ENCODE measurements around the gene MEIOB.
"Not testable (repeated sequence)": the region's sequence is repeated elsewhere in the genome, so short reads cannot be mapped to it uniquely, and the experiment has no call there.

The MEIOB gene

GRCh38 chr16:1871974-1872635, at the start of gene MEIOB:
Gene MEIOB, minus strand, starts transcription at chr16:1872164. Its CDS starts 3,989 bp downstream, at chr16:1868175.
- peak; percentile 37 for DNase-seq

DNA sequence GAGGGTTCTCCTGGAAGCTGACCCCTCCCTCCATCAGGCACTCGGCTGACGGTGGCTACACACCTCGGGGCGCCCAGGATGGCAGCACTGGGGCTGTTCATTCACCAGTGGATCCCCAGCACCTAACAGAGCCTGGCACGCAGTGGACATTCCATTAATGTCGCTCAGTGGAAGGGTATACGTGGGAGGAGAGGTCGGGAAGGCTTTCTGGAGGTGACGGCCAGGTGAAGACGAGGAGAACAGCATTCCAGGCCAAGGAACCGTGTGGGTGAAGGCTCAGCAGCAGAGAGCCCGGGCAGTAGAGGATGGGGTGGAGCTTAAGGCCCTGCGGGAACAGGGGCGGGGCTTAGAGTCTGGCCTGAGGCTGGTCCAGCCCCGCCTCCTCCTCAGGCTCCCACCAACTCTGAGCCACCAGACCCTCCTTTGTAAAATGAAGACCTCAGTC, 48.8 kb upstream of the MEIOB start:
- no peak for DNase-seq

DNA sequence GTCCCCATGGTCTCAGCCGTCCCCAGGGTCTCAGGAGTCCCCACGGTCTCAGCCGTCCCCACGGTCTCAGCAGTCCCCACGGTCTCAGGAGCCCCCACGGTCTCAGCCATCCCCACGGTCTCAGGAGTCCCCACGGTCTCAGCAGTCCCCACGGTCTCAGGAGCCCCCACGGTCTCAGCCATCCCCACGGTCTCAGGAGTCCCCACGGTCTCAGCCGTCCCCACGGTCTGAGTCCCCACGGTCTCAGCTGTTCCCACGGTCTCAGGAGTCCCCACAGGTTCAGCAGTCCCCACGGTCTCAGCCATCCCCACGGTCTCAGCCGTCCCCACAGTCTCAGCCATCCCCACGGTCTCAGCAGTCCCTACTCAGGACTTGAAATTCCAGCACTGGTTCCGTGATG, 48.2 kb upstream of the MEIOB start:
- not testable (repeated sequence) for DNase-seq

DNA sequence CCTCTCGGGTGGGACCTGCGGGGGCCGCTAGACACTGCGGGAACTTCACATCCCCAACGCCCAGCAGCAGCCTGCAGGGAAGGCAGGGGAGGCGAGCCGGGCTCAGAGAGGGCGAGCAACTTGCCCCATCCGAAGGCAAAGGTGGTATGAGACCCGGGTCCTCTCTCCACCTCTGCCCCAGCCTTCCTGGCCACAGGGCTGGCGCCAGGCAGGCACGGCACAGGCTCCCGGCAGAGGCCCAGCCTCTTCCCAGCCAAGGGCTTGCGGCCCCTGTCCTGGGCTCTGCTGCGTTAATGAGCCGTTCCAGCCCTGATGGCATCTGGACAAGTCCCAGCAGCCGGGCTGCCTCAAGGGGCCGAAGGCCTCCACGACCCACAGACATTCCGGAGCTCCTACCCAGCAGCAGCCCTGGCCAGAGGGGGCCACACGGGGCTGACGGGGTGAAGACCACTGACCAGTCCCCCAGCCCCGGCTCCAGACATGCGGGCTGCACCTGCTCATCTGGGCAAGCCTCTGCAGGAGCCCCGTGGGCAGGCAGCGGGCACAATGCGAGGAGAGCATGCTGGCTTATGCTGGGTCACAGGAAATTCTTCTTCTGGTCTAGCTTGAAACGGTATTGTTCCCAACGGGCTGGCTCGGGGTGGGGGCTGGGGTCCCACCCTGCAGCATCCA, 47.5 kb upstream of the MEIOB start:
- DNase-seq = no peak

DNA sequence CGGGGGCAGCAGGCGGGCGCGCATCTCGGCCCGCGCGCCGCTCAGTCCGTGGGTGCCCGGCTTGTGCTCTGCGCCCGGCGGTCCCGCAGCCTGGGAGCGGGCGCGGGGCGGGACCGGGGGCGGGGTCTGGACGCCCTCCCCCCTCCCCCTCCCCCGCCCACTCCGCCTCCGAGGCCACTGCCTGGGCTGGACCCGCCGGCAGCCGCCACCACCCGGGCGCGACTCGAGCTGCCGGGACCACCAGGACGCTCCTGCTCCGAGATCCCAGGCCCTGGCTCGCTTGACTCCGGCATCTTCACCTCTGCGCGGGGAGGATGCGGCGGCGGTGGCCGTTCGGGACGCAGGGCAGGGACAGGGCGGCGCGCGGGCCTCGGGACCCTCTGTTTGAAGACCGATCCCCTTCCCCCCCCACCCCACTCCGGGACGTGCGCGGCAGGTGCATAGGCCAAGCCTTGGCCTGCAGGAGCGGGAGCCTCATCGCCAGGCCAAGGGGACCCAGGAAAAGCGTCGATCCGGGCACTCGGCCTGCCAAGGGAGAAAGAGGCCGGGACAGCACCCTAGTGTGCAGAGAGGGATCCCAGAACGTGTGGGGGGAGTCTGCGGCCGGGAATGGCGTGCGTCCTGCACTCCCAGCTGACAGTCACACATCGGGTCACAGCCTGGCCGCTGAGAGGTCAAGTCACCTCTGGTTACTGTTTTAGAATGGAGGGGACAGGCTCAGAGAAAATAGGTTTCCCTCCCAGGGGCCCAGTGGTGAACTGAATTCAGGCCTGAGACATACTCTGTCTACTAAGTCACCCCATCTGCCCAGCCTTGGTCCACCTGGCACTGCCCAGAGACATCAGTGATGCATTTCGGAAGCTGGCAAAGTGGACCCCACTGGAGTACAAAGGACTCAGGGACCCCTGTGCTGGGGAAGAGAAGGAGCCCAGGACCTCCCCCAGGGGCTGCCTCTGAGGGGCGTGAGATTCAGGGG, 46.7 kb upstream of the MEIOB start, which contains the start of gene HS3ST6:
TSS of gene HS3ST6 (minus strand) at position 65 of the 976 bp plus-strand sequence. CDS start 92 bp downstream, outside the sequence.
- DNase-seq = no peak

GRCh38 chr16:1917665-1918350, 45.8 kb upstream of the MEIOB start:
- DNase-seq = no peak

GRCh38 chr16:1917056-1917664, 45.2 kb upstream of the MEIOB start:
- DNase-seq = no peak

- no peak for DNase-seq
These were observed 44.7 kb upstream of the MEIOB start for GRCh38 chr16:1916640-1916990.

DNA sequence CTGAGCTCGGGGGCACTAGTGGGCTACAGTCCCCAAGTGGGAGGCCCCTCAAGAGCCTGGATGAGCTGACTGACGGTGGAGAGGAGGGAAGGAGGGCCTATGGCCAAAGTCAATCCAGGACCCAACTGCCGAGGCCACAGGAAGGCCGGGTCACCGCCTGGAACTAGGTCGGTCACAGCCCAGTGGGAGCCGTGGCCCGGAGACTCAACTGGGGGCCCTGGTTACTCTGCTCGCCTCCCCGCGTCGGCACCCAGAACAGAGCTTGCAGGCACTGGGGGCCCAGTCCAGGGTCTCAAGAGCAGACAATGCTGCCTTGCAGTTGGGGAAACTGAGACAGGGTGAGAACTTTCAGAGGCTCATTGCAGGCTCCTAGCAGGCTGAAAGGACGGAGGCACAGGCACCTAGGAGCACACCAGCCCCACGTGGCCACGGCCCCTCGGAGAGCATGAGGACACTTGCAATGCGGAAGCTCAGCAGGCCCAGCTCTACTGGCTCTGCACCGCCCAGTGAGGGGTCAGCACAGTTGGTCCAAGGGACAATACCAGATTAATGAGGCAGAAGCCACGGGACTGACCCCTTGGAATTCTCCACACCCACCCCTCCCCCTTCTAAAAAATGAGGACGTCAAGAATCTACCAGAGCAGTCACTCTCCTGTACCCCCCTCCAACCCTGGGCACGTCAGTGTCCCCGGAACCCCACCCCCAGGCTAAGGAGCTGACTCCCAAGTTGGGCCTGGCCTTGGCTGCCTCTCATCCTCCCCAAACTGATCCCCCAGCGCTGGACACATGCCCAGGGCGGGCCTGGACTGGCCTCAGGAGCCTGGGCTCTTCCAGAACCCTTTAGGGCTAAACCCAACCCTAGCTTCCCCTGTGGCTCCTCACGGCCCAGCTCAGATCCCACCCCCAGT, 44.0 kb upstream of the MEIOB start:
- DNase-seq = no peak

DNA sequence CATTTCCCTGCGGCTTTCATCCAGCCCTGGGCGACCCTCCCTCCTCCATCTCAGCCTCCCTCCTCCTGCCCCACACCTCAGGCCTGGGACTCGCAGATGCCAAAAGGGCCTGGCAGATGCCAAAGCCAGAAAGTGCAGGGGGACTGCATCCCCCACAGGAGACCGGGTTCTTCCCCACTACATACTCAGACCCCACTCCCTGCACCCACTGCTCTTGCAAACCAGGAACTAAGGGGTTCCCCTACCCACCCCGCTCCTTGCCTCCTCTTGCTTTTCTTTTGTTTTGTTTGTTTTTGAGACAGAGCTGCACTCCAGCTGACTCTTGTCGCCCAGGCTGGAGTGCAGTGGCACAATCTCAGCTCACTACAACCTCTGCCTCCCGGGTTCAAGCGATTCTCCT, 43.0 kb upstream of the MEIOB start:
- no peak for DNase-seq

DNA sequence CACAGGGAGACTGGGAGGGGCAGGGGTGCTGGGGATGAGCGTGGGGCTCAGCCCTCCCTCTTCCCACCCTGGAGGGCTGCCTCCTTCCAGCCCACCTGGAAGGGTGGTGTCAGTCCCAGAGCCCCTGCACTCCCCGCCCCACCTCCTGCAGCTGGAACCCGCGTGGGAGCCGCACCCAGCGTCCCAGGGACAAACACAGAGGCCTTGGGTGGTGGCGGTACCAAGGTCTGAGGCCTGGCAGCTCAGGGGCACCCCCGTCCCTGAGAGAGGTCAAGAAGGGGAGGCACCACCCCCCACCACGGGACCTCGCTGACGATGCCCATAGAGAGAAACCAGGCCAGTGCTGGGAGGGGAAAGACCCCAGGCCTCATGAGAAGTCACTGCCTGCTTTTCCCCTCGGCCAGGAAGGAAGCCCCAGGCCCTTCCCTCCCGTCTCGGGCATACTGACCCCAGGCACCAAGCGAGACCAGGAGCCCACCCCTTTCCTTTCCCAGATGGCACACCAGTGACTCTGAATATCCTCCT, 42.2 kb upstream of the MEIOB start:
- no peak for DNase-seq

DNA sequence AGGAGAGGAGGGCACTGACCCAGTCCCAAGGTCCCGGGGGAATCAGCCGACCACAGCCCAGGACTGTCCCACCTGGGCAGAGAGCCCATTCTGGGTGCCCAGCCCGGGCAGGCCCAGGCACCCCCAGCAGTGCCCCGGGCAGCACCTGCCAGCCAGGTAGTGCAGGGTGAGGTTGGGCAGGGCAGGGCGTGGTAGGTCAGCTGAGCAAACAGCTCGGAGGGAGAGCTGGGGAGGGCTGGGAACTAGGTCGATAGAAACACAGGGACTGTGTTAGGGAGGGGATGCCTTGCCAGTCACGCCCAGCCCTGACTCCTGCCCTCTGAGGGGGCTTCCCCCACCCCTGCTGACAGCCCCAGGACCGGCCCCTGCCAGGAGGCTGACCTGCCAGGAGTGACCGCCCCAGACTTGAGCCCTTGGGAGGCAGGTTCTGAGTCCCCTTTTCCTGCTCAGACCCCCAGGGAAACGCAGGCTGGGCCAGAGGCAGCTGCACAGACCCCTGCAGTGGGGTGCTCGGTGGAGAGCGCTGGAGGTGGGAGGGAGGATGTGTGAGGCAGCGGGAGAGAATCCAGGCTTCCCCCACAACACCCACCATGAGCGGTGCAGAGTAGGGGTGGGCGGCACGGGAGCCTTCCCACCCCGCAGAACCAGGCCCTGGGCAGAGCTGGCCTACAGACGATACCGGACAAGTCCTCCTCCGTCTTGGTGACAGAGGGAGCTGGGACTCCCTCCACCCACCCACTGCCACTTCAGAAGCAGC, 41.5 kb upstream of the MEIOB start:
- no peak for DNase-seq

DNA sequence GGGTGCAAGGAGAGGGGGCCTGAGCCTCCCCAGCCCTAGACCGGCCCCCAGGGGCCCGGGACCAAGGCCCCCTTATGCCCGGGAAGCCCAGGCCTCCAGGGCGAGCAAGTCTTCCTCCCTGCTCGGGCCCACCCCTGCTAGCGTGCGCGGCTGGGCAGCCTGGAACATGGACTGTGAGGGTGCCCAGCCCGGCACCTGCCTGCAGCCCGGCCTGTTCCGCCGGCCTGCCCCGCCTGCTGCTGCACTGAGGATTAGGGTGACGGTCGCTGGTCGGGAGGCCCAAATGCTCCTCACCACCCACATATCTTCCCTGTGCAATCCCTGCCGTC, 40.2 kb upstream of the MEIOB start:
- no peak for DNase-seq

DNA sequence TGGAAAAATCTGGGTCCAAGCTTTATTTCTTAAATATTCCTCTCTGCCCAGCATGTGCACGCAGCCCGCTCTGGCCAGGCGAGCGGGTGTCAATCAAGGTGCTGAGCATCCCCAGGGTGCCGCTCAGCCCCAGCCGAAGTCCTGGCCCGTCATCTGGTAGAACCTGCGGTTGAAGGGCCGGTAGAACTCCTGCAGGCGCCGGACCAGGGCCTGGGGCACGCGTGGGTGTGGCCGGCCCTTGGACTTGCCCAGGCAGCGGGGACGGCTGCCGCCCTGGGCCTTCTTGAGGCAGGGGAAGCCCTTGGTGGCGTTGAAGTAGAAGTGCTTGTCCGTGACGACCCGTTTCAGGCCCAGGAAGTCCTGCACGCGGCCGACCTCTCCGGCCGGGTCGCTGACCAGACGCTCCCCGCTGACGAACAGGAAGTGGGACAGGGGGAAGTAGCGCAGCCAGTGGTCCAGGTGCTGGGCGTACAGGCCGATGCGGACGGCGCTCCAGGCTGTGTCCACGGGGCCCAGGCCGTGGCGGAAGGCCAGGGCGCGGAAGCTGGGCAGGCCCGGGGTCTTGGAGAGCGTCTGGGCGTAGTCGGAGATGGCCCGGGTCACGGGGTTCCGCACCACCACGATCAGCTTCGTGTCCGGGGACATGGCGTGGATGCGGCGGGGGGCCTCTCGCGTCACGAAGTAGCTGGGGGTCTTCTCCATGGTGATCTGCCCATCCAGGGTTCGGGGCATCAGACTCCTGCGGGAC, 39.7 kb upstream of the MEIOB start:
- no peak for DNase-seq

- DNase-seq = no peak
These were observed 37.7 kb upstream of the MEIOB start for GRCh38 chr16:1909561-1910231.

GRCh38 chr16:1908983-1909382, 37.0 kb upstream of the MEIOB start:
- no peak for DNase-seq

DNA sequence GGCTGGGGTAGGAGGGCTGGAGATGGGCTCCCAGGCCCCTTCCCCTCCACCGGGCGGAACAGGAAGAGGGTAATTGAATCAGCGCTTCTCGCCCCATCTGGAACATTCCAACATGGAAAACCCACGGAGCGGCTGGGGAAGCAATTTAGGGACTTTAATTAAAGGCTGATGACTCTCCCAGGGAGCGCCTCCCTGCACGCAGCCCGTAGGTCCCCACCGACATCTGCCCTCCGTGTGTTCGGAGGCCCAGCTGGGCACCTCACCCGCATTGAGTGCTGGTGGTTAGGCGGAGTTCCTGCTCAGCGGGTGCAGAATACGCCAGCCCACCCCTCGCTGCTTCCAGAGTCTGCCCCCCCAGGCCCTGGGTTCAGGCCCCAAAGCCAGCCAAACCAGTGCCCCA, 36.2 kb upstream of the MEIOB start:
- no peak for DNase-seq

DNA sequence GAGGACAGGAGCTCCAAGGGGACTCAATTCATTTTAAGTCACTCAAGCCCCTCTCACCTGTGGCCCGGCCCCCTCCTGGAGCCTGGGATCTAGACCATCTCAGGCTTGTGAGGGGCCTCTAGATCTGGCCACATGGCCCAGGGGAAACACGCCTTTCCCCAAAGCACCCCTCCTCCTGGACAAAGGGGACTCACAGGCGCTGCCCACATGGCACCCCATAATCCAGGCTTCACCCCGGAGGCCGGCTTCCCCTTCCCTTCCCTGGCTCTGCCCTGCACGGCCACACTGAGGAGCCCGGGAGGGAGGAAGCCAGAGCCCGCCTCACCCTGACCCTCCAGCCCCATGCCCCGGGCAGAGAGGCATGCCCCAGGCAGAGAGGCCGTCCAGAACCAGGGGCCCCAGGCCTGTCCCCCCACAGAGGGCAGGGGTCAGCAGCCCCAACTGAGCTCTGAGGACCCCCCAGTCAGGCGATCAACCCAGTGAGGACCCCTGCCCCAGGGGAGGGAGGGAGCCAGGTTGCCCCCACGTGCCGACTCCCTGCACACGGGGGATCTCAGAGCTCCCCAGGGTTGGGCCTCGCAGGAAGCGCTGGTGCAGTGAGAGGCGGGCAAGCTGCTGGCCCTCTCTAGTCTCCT, 35.4 kb upstream of the MEIOB start:
- DNase-seq = no peak

DNA sequence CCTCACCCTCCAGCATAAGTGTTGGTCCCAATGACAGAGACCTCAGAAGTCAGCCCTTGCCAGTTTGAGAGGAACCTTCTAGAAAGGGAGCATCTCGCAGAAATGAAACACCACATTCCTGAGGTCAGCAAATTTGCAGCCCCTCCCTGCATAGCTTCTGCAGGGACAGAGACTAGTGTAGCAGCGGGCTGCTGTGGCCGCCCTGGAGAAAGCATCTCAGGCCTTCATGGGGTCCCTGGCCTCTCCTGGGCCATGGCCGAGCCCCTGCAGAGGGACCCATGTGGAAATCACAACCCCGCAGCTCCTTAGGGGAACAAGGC, 34.8 kb upstream of the MEIOB start:
- DNase-seq = no peak
